Natural killer cell treated with Interleukin-12 subunit alpha and Interleukin-12 subunit beta and Interleukin-15 and Interleukin-18, amount 100 ng/mL, for 72 hours (primary cell): ENCODE results near the gene SPPL2B. TPM values are rescaled to one million over a fixed set of nuclear protein-coding genes. Genes with fewer than 3 reads are reported as not detected.
"Not testable (repeated sequence)": the region's sequence is repeated elsewhere in the genome, so short reads cannot be mapped to it uniquely, and the experiment has no call there.

ENCODE experiments used
- ATAC-seq, 2 donors: fragments of 150-1000 bp; cut with Tn5 transposase in 1 of 2; sonication (Bioruptor Pico), chemical (Tn5 transposase) in 1 of 2; 2 replicates each; pipeline ENCODE4 v1.10.0; 2021
- DNase-seq: peaks from one replicate; pipeline ENCODE4 v3.0.0; 2022; ENCODE audit warnings: low spot score
- H3K27ac Mint-ChIP-seq, 2 donors: 1 replicate in 1 of 2; 2 replicates in 1 of 2; pipeline ENCODE4 v1.8.0; 2022; ENCODE audit warnings: mixed read lengths in 2 of 2, mild to moderate bottlenecking in 1 of 2, moderate library complexity in 1 of 2
- H3K27me3 Mint-ChIP-seq, 2 donors: 1 replicate in 1 of 2; 2 replicates in 1 of 2; pipeline ENCODE4 v1.8.0; 2022; ENCODE audit warnings: mixed read lengths in 2 of 2
- H3K36me3 Mint-ChIP-seq: one replicate; pipeline ENCODE4 v1.8.0; 2022; ENCODE audit warnings: mixed read lengths
- H3K4me1 Mint-ChIP-seq, 2 donors: 1 replicate in 1 of 2; 2 replicates in 1 of 2; pipeline ENCODE4 v1.8.0; 2022; ENCODE audit warnings: low read depth in 2 of 2, mixed read lengths in 2 of 2, mild to moderate bottlenecking in 1 of 2
- H3K4me3 Mint-ChIP-seq: one replicate; pipeline ENCODE4 v1.8.0; 2022; ENCODE audit warnings: mixed read lengths
- H3K9me3 Mint-ChIP-seq: 2 replicates; pipeline ENCODE4 v1.8.0; 2022; ENCODE audit warnings: mixed read lengths
- total RNA-seq, 2 donors: library from RNA; stranded (reverse); gene quantifications; one replicate each; pipeline ENCODE4 v1.2.3, GENCODE V29; 2022

SPPL2B gene
- total RNA-seq = 10 to 100 TPM; 41.3 to 97.6 TPM

DNA sequence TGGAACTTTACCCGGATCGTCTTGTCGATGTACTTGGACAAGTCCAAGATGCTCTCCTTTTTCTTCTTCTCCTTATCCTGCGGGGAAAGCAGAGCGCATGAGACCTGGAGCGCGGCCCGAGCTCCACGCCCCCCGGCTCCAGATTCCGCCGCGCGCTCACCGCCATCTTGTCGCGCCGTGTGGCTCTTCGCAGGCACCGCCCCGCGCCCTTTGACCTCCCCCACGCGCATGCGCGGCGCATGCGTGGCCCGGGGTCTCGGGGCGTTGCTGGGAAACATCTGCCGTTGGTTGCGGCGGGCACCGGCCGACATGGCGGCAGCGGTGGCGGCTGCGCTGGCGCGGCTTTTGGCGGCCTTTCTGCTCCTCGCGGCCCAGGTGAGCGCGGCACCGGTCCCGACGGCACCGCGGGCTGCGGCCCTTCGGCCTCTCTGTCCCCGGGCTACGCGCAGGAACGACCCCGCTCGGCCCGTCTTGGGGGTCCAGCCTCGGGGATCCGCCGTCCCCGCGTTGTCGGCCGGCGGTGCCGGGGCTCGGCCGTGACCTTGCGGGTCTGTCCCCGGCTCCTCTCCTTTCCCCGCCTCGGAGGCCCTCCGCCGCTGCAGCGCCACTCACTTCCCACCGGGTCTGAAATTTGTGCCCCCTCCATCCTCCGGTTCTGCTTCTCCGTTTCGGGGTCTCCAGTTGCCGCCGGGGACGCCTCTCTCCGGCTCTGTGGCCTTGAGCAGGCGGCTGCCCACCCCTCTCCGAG lies at the start of gene SPPL2B, which contains the start of gene LSM7:
SPPL2B (plus strand) TSS at position 284 of the 748 bp plus-strand sequence; CDS start at position 310, 26 bp downstream.
LSM7 (minus strand) TSS at position 186 of the 748 bp plus-strand sequence; CDS start at position 166, 20 bp downstream.
- ATAC-seq (peak; percentile 87 to 93), DNase-seq (peak; percentile 94)
- Mint-ChIP-seq H3K4me3 (peak within 1 kb of the TSS; percentile 91), H3K36me3 (peaks cover 6% of the 10 kb centered on the region), H3K27ac (peak within 1 kb of the TSS; percentile 88 to 92), H3K27me3 (no peaks in the 10 kb centered on the region), H3K4me1 (peaks cover 33 to 42% of the 10 kb centered on the region in 2 donors), H3K9me3 (no peaks in the 10 kb centered on the region)

- DNase-seq (no peak), ATAC-seq (no peak)
- Mint-ChIP-seq H3K27me3 (no peaks in the 10 kb centered on the region), H3K9me3 (no peaks in the 10 kb centered on the region), H3K36me3 (no peaks in the 10 kb centered on the region), H3K27ac (no peak overlapping the region), H3K4me3 (no peak overlapping the region), H3K4me1 (peaks cover 11 to 22% of the 10 kb centered on the region in 2 donors)
Measured at GRCh38 chr19:2280633-2281264, 47.7 kb upstream of the SPPL2B start.

DNA sequence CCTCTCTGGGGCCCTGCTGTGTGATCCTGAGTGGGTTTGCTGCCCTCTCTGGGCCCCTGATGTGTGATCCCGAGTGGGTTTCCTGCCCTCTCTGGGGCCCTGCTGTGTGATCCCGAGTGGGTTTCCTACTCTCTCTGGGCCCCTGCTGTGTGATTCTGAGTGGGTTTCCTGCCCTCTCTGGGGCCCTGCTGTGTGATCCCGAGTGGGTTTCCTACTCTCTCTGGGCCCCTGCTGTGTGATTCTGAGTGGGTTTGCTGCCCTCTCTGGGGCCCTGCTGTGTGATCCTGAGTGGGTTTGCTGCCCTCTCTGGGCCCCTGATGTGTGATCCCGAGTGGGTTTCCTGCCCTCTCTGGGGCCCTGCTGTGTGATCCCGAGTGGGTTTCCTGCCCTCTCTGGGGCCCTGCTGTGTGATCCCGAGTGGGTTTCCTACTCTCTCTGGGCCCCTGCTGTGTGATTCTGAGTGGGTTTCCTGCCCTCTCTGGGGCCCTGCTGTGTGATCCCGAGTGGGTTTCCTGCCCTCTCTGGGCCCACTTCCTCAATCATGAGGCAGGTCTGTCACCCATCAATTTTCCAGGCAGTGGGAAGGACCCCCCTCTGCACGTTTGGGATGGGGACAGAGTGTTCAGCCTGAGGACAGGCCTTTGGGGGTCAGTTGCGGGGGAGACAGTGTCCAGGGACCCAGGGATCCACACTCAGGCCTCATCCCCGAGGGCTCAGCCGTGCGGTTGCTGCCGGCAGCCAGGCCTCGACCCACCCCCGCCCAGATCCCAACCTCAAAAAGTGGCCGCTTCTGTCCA lies 47.0 kb upstream of the SPPL2B start:
- not testable (repeated sequence) for H3K9me3 Mint-ChIP-seq, H3K36me3 Mint-ChIP-seq, H3K27me3 Mint-ChIP-seq
- ATAC-seq (peak; percentile 44 to 60), DNase-seq (peak; percentile 59)
- Mint-ChIP-seq H3K4me3 (peak overlapping the region; percentile 76), H3K4me1 (peaks cover 11 to 22% of the 10 kb centered on the region in 2 donors), H3K27ac (peak overlapping the region; percentile 66 to 92)

DNA sequence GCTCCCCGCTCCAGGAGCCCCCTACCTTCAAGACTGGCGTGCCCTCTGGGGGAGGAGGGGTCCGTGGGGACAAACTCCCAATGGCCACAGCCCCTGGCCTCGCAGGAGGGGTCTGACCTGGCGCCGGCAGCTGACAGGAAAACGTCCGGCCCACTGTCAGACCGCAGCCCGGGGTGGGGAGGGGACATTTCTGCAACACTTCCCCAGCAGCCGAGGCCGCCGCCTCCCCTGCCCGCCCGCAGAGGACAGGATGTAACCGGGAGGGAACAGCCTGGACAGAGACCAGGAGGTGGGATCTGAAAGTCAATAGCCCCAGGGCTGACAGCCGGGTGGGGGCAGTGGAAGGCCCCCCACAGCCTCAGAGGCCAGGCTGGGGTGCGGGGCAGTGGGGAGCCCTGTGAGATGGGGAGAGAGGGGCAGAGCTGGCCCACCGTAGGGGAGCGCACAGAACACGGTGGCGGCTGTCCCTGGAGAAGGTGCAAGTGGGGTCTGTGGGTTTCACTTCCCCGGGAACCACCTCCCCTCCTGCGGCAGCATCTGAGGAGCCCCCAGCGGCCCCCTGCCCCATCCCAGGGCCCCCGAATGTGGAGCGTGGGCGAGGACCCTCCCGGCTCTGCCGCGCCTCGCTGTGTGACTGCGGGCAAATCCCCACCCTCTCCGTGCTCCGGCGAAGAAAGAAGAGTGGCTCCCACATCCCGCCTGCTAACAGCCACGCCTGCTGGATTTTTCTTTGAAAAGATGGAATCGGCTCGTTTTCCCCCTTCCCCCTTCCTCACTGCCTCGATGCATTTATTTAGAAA lies 46.2 kb upstream of the SPPL2B start, which contains the start of gene PEAK3:
PEAK3 (minus strand) TSS at position 114 of the 800 bp plus-strand sequence. CDS start 1,244 bp downstream, outside the sequence.
- H3K27me3 Mint-ChIP-seq = no peaks in the 10 kb centered on the region
- H3K9me3 Mint-ChIP-seq = no peaks in the 10 kb centered on the region
- H3K27ac Mint-ChIP-seq = peak within 1 kb of the TSS; percentile 66 to 92
- peak; percentile 86 to 87 for ATAC-seq
- H3K36me3 Mint-ChIP-seq = no peaks in the 10 kb centered on the region
- peaks cover 11 to 18% of the 10 kb centered on the region in 2 donors for H3K4me1 Mint-ChIP-seq
- peak; percentile 91 for DNase-seq
- H3K4me3 Mint-ChIP-seq = peak within 1 kb of the TSS; percentile 76

DNA sequence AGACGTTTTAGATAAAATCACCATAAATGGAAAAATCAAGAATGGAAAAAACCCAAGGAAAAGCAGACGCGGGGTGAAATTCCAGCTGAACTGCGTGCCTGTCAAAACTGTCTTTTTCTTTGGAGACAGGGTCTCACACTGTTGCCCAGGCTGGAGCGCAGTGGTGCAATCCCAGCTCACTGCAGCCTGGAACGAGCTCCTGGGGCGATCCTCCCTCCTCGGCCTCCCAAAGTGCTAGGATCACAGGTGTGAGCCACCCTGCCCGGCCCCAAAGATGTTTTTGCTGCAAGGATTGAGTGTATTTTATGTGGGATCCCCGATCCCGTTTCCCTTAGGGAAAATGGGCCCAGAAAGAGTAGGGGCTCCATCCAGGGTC lies 45.6 kb upstream of the SPPL2B start:
- H3K27ac Mint-ChIP-seq = peak overlapping the region; percentile 66 to 92

DNA sequence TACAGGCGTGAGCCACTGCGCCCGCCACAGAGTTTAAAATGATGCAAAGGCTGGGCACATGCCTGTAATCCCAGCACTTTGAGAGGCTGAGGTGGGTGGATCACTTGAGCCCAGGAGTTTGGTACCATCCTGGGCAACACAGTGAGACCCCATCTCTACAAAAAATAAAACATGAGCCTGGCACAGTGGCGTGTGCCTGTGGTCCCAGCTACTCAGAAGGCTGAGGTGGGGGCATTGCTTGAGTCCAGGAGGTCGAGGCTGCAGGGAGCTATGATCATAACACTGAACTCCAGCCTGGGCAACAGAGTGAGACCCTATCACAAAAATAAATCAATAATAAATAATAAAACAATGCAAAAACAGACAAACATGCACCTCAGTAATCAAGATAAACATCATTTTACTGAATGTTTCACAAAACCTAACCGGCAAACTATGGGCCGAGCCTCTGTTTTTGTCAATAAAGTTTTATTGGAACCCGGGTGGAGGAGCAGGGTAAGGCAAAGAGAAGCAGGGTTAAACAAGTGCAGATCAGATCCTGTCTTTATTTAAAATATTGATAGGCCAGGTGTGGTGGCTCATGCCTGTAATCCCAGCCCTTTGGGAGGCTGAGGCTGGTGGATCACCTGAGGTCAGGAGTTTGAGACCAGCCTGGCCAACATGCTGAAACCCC lies 44.5 kb upstream of the SPPL2B start:
- no peak overlapping the region for H3K27ac Mint-ChIP-seq

More for the DNA sequence above, 45.6 kb upstream of the SPPL2B start:
- Mint-ChIP-seq H3K36me3 (no peaks in the 10 kb centered on the region), H3K4me1 (peaks cover 12 to 16% of the 10 kb centered on the region in 2 donors), H3K9me3 (no peaks in the 10 kb centered on the region), H3K4me3 (peak overlapping the region; percentile 76), H3K27me3 (no peaks in the 10 kb centered on the region)
- DNase-seq (no peak), ATAC-seq (no peak)

GRCh38 chr19:2286402-2287140 lies 41.9 kb upstream of the SPPL2B start:
- no peak for ATAC-seq
- Mint-ChIP-seq H3K27me3 (peaks cover 0 to 3% of the 10 kb centered on the region in 2 donors), H3K36me3 (no peaks in the 10 kb centered on the region), H3K4me3 (no peak overlapping the region), H3K27ac (no peak overlapping the region), H3K9me3 (no peaks in the 10 kb centered on the region), H3K4me1 (peaks cover 32 to 33% of the 10 kb centered on the region in 2 donors)
- DNase-seq = no peak

More for the DNA sequence above, 44.5 kb upstream of the SPPL2B start:
- DNase-seq (no peak), ATAC-seq (no peak)
- Mint-ChIP-seq H3K9me3 (no peaks in the 10 kb centered on the region), H3K4me3 (no peak overlapping the region), H3K27me3 (peaks cover 0 to 3% of the 10 kb centered on the region in 2 donors), H3K4me1 (peaks cover 23% of the 10 kb centered on the region in 2 donors), H3K36me3 (no peaks in the 10 kb centered on the region)

- H3K27ac Mint-ChIP-seq = peak overlapping the region; percentile 86 to 92
Measured at GRCh38 chr19:2287585-2288337, 40.7 kb upstream of the SPPL2B start.

DNA sequence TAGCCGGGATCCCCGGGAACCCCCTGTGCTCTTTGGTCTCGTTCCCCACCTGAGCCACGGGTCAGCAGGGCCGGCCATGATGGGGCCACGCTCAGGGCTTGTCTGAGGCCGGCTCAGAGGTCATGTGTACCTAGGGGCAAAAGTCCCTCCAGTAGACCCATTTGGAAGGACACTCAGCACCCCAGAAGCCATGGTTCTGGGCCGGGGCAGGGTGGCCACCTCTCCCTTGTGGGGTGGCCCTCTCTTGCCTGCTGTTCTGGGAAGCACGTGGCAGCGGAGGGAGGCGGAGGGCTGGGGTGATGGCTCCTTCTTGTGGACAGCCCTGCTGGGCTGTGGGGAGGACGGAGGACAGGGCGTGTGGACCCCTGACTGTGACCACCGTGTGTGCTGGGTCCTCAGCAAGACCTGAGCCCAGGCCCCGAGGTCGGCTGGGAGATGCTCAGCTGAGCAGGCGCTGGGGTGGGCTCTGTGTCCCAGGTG lies 40.1 kb upstream of the SPPL2B start:
- H3K27ac Mint-ChIP-seq = peak overlapping the region; percentile 86 to 92
- ATAC-seq = no peak
- no peak for DNase-seq
- H3K4me3 Mint-ChIP-seq = peak overlapping the region; percentile 91
- H3K36me3 Mint-ChIP-seq = no peaks in the 10 kb centered on the region
- no peaks in the 10 kb centered on the region for H3K9me3 Mint-ChIP-seq
- peaks cover 21 to 25% of the 10 kb centered on the region in 2 donors for H3K4me1 Mint-ChIP-seq
- H3K27me3 Mint-ChIP-seq = peaks cover 0 to 3% of the 10 kb centered on the region in 2 donors

More at GRCh38 chr19:2287585-2288337, 40.7 kb upstream of the SPPL2B start:
- H3K9me3 Mint-ChIP-seq = no peaks in the 10 kb centered on the region
- DNase-seq (no peak), ATAC-seq (no peak)
- peaks cover 23 to 25% of the 10 kb centered on the region in 2 donors for H3K4me1 Mint-ChIP-seq
- peaks cover 0 to 3% of the 10 kb centered on the region in 2 donors for H3K27me3 Mint-ChIP-seq
- H3K36me3 Mint-ChIP-seq = no peaks in the 10 kb centered on the region
- no peak overlapping the region for H3K4me3 Mint-ChIP-seq

- H3K4me3 Mint-ChIP-seq = peak overlapping the region; percentile 91
- peaks cover 21 to 28% of the 10 kb centered on the region in 2 donors for H3K4me1 Mint-ChIP-seq
- ATAC-seq (peak; percentile 29 to 34), DNase-seq (no peak)
- H3K36me3 Mint-ChIP-seq = no peaks in the 10 kb centered on the region
- no peaks in the 10 kb centered on the region for H3K9me3 Mint-ChIP-seq
- peak overlapping the region; percentile 86 to 92 for H3K27ac Mint-ChIP-seq
- H3K27me3 Mint-ChIP-seq = peaks cover 0 to 3% of the 10 kb centered on the region in 2 donors
Measured at GRCh38 chr19:2288818-2289713, 39.4 kb upstream of the SPPL2B start.
